ENCODE data around the gene CAPN7.
"Not testable (repeated sequence)": the region's sequence is repeated elsewhere in the genome, so short reads cannot be mapped to it uniquely, and the experiment has no call there.

Gene CAPN7

GRCh38 chr3:15205934-15206661 lies at the start of gene CAPN7:
CAPN7 (plus strand) TSS chr3:15206246; CDS start chr3:15206496, 250 bp downstream.
- no peak for DNase-seq (ENCODE audit: low read depth, low spot score)

DNA sequence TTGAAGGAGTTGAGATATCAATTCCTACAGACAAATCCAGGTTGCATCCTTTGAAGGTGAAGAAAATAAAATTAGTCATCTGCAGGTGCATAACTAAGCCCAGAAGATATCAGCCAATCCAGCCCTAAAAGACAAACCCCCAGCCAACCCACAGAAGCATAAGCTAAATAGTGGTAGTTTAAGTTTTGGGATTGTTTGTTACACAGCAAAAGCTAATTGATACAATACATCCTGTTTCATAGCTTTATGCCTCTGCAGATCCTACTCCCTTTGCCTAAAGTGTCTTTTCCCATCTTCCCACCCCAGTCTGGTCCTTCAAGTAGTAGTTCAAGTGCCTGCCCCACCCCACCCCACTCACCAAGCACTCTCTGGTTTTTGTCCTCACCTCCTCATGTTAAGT lies 48.6 kb upstream of the CAPN7 start:
- DNase-seq (ENCODE audit: low read depth, low spot score), result no peak

GRCh38 chr3:15159501-15160136 lies 46.4 kb upstream of the CAPN7 start:
- DNase-seq (ENCODE audit: low read depth, low spot score), result no peak

DNA sequence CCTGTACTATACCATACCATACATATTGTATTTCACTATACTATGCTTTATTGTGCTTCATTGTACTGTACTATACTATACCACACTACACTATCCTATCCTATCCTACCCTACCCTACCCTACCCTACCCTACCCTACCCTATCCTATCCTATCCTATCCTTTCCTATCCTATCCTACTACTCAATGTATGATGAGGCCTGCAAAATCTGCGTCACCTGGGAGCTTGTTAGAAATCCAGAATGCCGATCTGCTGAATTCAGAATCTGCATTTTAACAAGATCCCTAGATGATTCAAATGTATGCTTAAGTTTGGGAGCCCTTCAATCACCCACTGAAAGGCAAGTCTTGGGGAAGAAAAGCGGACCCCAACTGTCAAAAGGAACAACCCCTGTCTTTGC lies 45.4 kb upstream of the CAPN7 start:
- DNase-seq (ENCODE audit: low read depth, low spot score), result no peak

DNA sequence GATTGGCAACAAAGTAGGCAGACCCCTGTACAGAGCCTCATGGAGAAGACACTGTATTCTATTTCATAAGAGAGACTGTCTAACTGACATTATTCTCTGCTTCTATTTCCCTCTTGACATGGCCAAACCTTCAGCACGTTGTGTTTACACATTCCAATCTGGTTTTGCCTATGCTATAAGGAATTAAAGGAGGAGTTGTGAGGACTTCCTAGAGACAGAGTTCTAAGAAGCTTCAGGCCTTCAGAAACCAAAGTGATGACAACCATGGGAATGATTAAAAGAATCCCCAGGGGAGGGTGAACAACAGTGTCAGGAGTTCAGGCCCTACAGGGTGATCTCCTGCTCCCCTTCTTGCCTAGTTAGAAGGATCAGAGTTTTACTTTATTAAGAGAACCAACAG lies 44.9 kb upstream of the CAPN7 start:
- DNase-seq (ENCODE audit: low read depth, low spot score), result no peak

DNA sequence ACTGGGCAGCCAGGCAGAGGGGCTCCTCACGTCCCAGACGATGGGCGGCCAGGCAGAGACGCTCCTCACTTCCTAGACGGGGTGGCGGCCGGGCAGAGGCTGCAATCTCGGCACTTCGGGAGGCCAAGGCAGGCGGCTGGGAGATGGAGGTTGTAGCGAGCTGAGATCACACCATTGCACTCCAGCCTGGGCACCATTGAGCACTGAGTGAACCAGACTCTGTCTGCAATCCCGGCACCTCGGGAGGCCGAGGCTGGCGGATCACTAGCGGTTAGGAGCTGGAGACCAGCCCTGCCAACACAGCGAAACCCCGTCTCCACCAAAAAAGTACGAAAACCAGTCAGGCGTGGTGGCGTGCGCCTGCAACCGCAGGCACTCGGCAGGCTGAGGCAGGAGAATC lies 42.4 kb upstream of the CAPN7 start:
- not testable (repeated sequence) for DNase-seq (ENCODE audit: low read depth, low spot score)

DNA sequence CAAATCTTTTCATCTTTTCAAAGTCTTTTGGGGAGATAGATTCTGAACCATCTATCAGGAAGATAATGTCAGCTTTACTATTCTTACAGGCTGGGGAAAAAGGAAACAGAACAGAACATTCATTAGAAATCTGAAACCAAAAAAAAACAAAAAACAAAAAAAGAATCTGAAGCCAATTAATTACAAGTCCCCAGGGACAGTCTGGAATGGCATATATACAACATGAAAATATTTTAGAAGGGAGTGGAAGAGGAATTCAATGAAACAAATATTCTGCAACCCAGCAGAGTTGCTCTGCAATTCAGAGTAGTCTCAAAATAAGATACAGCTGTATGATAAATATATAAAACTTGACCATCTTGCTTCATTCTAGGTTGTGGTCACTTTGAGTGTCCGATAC lies 41.7 kb upstream of the CAPN7 start:
- no peak for DNase-seq (ENCODE audit: low read depth, low spot score)

DNA sequence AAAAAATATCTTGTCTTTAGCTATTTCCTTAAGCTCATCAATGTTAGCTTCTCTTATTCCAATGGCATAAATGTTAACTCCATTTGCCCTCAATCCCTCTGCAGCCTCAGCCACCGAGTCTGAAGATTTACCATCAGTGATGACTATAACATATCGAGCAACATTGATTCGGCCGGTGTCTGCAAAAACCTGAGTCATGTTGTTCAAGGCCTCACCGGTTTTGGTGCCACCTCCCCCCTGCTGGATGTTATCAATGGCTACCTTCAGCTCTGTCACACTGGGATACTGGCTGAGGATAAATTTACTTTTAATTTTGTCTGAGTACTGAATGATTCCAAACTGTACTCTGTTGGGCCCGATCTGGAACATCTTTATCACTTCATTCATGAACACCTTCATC lies 41.0 kb upstream of the CAPN7 start:
- DNase-seq (ENCODE audit: low read depth, low spot score), result no peak

GRCh38 chr3:15166391-15166790 lies 39.7 kb upstream of the CAPN7 start:
- DNase-seq (ENCODE audit: low read depth, low spot score), result not testable (repeated sequence)

- no peak for DNase-seq (ENCODE audit: low read depth, low spot score)
Observed at GRCh38 chr3:15171096-15171495, 35.0 kb upstream of the CAPN7 start.

GRCh38 chr3:15172806-15173205 lies 33.2 kb upstream of the CAPN7 start:
- no peak for DNase-seq (ENCODE audit: low read depth, low spot score)

- no peak for DNase-seq (ENCODE audit: low read depth, low spot score)
Observed at GRCh38 chr3:15174953-15175352, 31.1 kb upstream of the CAPN7 start.

- no peak for DNase-seq (ENCODE audit: low read depth, low spot score)
Observed at GRCh38 chr3:15175605-15176004, 30.4 kb upstream of the CAPN7 start.

DNA sequence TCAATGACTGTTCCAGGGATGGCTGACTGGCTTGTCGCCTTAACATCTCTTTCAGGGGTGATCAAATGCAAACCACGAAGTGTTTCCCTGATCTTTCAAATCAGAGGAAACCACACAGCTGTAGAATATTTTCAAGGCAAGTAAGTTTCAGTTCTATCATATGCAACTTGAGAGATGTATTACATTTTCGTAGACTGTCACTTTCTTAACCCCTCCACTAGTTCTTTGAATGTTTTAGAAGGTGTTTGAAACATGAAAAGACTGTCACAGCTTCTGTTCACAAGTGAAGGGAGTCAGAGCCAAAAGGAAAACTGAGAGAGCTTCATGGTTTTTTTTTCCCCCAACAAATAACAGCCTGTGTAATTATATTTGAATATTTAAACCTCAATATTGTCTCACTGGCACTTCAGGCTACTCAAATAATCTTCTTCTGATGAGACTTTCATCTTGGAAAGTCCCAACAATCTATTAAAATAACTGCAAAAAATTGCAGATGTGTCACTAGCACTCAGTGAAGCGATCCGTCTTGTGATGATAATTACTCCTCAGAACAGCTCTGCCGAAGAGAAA lies 25.9 kb upstream of the CAPN7 start:
- no peak for DNase-seq (ENCODE audit: low read depth, low spot score)

DNA sequence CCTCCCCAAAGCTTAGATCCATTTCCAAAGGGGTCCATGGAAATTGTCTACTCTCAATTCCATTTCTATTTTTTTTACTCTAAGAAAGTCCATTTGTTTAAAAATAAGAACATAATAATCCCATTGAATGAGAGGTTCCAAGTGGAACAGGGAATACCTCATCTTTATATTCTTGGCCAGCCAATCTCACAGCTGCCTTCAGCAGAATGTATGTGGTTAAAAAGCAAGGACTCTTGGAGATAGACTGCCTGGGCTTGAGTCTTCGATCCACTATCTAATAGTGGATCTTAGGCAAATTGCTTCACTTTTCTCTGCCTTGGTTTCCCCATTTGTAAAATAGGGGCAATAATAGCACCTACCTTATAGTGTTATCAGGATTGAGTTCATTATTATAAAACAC lies 24.5 kb upstream of the CAPN7 start:
- no peak for DNase-seq (ENCODE audit: low read depth, low spot score)

DNA sequence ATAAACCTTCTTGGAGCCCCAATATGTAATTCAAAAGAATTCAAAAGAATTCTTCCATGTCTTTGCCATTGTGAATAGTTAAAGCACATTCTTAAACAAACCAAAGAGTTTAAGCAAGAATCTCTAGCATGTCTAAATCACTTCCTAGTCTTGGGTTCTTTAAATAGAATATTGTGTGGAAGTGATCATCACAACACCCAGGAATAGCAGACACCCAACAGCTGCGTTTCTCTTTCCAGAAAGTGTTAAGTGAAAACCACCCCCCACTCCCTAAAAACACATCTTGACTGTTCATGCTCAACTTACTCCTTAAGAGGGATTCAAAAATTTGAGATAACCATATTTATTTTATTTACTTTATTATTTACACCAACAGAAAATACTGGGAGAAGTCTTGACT lies 24.1 kb upstream of the CAPN7 start:
- no peak for DNase-seq (ENCODE audit: low read depth, low spot score)

DNA sequence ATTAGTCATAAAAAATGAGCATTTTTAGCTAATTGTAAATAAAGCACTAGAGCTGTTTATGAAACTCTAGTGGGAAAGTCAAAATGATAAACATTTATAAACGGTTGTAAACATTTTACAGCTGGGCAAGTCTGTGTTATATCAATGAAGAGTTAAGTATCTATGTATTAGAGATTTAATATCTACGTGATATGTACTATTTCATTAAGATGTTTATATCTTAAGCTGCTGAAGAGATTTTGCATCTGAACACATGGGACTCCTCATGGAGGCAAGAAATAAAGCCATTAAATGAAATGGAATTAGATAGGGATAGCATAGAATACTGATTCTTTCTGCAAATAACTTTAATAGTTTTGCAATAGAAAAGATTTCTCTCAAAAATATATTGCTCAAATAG lies 23.0 kb upstream of the CAPN7 start:
- DNase-seq (ENCODE audit: low read depth, low spot score), result no peak

- DNase-seq (ENCODE audit: low read depth, low spot score), result no peak
Observed at GRCh38 chr3:15185404-15185803, 20.6 kb upstream of the CAPN7 start.

DNA sequence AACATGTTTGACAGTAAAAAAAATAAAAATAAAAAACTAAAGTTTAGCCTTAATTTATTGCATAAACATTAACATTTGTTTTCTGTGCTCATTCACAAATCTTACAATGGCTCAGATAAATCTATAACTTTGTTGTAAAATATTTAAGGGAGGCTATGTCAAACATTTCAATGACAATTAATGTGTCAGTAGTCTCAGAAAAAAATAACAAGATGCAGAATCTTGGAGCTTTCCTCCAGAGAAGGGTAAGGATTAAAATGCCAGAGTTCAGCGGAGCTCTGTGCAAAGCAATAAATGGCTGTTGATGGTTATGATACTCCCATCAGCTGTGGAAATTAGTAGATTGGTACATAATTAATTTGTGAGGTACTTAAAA lies 20.0 kb upstream of the CAPN7 start:
- no peak for DNase-seq (ENCODE audit: low read depth, low spot score)

GRCh38 chr3:15186477-15187164 lies 19.4 kb upstream of the CAPN7 start:
- DNase-seq (ENCODE audit: low read depth, low spot score), result not testable (repeated sequence)

GRCh38 chr3:15197340-15198029 lies 8.6 kb upstream of the CAPN7 start:
- no peak for DNase-seq (ENCODE audit: low read depth, low spot score)

DNA sequence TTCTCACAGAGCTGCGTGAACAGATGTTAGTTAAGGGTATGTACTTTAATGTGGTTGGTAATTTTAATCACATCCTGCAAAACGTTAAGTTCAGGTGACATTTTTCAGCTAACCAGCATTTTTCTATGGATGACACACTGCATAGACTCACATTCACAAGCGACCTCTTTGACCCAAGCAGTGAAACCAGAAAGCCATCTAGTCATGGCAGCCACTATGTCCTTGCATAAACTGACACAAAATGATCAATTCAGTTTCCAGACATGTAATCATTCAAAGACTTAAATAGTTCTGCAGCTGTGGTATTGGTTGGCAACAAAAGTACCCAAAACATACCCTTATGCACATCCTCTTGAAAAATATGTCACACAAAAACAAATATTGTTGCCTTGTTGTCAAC lies 7.4 kb upstream of the CAPN7 start:
- DNase-seq (ENCODE audit: low read depth, low spot score), result no peak

Measured in iPS DF 19.7 (cell line).